ENCODE data around the gene XPA.
"Not testable (repeated sequence)": the region's sequence is repeated elsewhere in the genome, so short reads cannot be mapped to it uniquely, and the experiment has no call there.

Gene XPA

GRCh38 chr9:97696803-97697601, at the start of gene XPA:
TSS of gene XPA (minus strand) at chr9:97697340. CDS start at chr9:97697292, 48 bp downstream.
- DNase-seq, result peak; percentile 74

GRCh38 chr9:97744710-97745708, 47.9 kb upstream of the XPA start:
- no peak for DNase-seq

- DNase-seq, result not testable (repeated sequence)
Observed at GRCh38 chr9:97744025-97744424, 46.9 kb upstream of the XPA start.

GRCh38 chr9:97742545-97742944, 45.4 kb upstream of the XPA start:
- DNase-seq, result no peak

- DNase-seq, result no peak
Observed at GRCh38 chr9:97741947-97742346, 44.8 kb upstream of the XPA start.

- DNase-seq, result no peak
Observed at GRCh38 chr9:97740848-97741821, 44.0 kb upstream of the XPA start.

GRCh38 chr9:97737429-97737828, 40.3 kb upstream of the XPA start:
- no peak for DNase-seq

GRCh38 chr9:97735070-97735600, 38.0 kb upstream of the XPA start:
- DNase-seq, result no peak

- DNase-seq, result no peak
Observed at GRCh38 chr9:97726716-97727115, 29.6 kb upstream of the XPA start.

GRCh38 chr9:97723819-97724218, 26.7 kb upstream of the XPA start:
- no peak for DNase-seq

- DNase-seq, result no peak
Observed at GRCh38 chr9:97722331-97722730, 25.2 kb upstream of the XPA start.

GRCh38 chr9:97721396-97721795, 24.3 kb upstream of the XPA start:
- DNase-seq, result no peak

GRCh38 chr9:97717866-97718265, 20.7 kb upstream of the XPA start:
- DNase-seq, result no peak

- DNase-seq, result no peak
Observed at GRCh38 chr9:97714435-97714834, 17.3 kb upstream of the XPA start.

GRCh38 chr9:97711223-97711626, 14.1 kb upstream of the XPA start:
- no peak for DNase-seq

- peak; percentile 27 for DNase-seq
Observed at GRCh38 chr9:97710356-97711222, 13.4 kb upstream of the XPA start.

GRCh38 chr9:97706246-97706645, 9.1 kb upstream of the XPA start:
- no peak for DNase-seq

GRCh38 chr9:97705354-97705950, 8.3 kb upstream of the XPA start:
- no peak for DNase-seq

- no peak for DNase-seq
Observed at GRCh38 chr9:97704851-97705250, 7.7 kb upstream of the XPA start.

GRCh38 chr9:97704345-97704677, 7.2 kb upstream of the XPA start:
- no peak for DNase-seq

Measured in NCI-H2081 treated with DMSO at 0.1 percent for 48 hours (cell line).